ENCODE measurements around the gene ATP5PF.
"Not testable (repeated sequence)": the region's sequence is repeated elsewhere in the genome, so short reads cannot be mapped to it uniquely, and the experiment has no call there.

ATP5PF gene

DNA sequence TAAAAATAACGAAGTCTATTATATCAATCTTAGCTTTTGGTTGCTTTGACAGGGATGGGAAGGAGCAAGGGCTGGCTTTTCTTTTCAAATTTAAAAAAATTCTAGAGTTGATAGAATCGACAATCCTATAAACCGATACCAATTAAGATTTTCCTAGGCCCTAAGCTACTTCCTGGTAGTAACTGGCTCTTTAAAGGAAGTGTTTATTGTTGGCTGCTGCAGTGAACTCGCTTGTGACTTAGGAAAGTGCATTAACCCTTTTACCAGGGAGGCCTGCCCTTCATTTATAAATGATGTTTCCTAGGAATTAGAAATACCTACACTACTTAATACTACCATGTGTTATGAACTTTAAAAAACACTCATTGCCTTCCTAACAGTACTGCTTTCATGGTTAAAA is 33.2 kb downstream of the ATP5PF start:
- no peak overlapping the region for H3K4me3 ChIP-seq (ENCODE audit: low read depth, low read length)
- DNase-seq, result no peak
- no peaks in the 10 kb centered on the region for H3K36me3 ChIP-seq (replicated peaks)
- TF ChIP-seq, protein P1, sequence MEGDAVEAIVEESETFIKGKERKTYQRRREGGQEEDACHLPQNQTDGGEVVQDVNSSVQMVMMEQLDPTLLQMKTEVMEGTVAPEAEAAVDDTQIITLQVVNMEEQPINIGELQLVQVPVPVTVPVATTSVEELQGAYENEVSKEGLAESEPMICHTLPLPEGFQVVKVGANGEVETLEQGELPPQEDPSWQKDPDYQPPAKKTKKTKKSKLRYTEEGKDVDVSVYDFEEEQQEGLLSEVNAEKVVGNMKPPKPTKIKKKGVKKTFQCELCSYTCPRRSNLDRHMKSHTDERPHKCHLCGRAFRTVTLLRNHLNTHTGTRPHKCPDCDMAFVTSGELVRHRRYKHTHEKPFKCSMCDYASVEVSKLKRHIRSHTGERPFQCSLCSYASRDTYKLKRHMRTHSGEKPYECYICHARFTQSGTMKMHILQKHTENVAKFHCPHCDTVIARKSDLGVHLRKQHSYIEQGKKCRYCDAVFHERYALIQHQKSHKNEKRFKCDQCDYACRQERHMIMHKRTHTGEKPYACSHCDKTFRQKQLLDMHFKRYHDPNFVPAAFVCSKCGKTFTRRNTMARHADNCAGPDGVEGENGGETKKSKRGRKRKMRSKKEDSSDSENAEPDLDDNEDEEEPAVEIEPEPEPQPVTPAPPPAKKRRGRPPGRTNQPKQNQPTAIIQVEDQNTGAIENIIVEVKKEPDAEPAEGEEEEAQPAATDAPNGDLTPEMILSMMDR (IDR thresholded peaks at IDR 0.05; ENCODE audit: low read depth, low read length, missing control alignments), result no peak
- H3K27ac ChIP-seq, result no peak overlapping the region
- H3K27me3 ChIP-seq (replicated peaks), result no peaks in the 10 kb centered on the region
- in situ Hi-C loops (cut with HindIII; ENCODE audit: low pct_ligation_motif_present, low sequenced_read_pairs), result no loop called here

DNA sequence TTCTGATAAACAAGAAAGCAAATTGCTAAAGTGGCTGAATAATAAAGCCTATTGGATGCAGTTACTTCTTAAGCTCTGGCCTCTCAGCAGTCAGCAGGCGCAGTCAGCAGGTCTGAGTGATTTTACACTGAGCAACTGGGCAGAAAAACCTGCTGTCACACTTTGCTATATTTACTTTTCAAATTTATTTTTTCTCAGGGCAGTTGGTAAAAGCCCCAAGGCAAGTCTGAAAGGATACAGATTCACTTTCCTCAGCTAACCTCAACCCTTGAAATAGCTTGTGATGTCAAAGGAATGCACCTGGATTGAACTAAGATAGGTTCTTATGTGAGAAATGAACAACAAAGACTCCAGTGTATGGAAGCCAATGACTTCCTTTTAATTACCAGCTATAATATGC is 34.0 kb downstream of the ATP5PF start:
- Histone ChIP-seq H3K36me3 (replicated peaks) (no peaks in the 10 kb centered on the region), H3K27ac (no peak overlapping the region), H3K27me3 (replicated peaks) (no peaks in the 10 kb centered on the region), H3K4me3 (ENCODE audit: low read depth, low read length) (no peak overlapping the region)
- in situ Hi-C loops (cut with HindIII; ENCODE audit: low pct_ligation_motif_present, low sequenced_read_pairs), result no loop called here
- TF ChIP-seq, protein P1 (IDR thresholded peaks at IDR 0.05; ENCODE audit: low read depth, low read length, missing control alignments), result no peak
- no peak for DNase-seq

DNA sequence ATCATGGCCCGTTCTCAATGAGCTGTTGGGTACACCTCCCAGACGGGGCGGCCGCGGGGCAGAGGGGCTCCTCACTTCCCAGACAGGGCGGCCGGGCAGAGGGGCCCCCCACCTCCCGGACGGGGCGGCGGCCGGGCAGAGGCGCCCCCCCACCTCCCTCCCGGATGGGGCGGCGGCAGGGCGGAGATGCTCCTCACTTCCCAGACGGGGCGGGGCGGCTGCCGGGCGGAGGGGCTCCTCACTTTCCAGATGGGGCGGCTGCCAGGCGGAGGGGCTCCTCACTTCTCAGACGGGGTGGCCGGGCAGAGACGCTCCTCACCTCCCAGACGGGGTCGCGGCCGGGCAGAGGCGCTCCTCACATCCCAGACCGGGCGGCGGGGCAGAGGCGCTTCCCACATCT is 39.2 kb downstream of the ATP5PF start:
- H3K27ac ChIP-seq; DNase-seq; H3K27me3 ChIP-seq (replicated peaks); H3K4me3 ChIP-seq (ENCODE audit: low read depth, low read length); H3K36me3 ChIP-seq (replicated peaks); in situ Hi-C loops (cut with HindIII; ENCODE audit: low pct_ligation_motif_present, low sequenced_read_pairs): not testable (repeated sequence)

DNA sequence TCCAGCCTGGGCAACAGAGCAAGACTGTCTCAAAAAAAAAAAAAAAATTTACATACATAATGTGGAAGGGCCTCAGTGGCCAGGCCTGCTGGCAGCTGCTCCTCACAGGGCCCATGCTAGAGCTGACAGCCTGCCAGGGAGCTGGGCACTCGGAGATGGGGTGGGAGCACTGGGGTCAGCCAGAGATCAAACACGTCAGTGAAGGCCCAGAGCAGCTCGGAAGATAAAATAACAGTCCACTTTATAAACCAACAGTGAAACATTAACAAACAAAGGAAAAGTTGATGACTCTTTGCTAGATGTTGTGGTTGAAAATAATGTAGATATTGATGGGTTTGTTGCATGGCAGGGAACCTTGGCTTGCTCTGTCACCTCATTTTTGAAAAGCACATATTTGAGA is 42.7 kb downstream of the ATP5PF start:
- in situ Hi-C loops (cut with HindIII; ENCODE audit: low pct_ligation_motif_present, low sequenced_read_pairs), result no loop called here
- no peak overlapping the region for H3K27ac ChIP-seq
- no peaks in the 10 kb centered on the region for H3K36me3 ChIP-seq (replicated peaks)
- no peak for DNase-seq
- H3K27me3 ChIP-seq (replicated peaks), result no peaks in the 10 kb centered on the region
- H3K4me3 ChIP-seq (ENCODE audit: low read depth, low read length), result no peak overlapping the region
- TF ChIP-seq, protein P1 (IDR thresholded peaks at IDR 0.05; ENCODE audit: low read depth, low read length, missing control alignments), result no peak

DNA sequence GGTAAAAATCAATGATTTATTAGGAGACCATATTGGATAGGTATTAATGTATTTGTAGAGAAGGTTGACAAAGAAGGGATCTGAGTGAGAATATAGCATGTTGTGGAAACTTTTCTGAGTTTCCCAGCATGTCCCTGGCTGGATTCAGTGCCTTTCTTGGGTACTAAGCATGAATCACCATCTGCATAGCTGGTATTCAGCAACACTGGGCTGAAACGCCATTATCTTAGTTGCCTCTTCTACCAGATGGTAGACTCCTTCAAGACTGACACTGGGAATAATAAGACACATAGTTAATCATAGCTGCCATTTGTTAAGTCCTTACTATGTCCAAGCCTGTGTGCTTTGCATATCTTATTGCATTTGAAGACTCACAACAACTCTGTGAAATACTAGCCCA is 45.5 kb downstream of the ATP5PF start:
- peak; percentile 4 for DNase-seq
- Histone ChIP-seq H3K27me3 (replicated peaks) (no peaks in the 10 kb centered on the region), H3K36me3 (replicated peaks) (no peaks in the 10 kb centered on the region), H3K4me3 (ENCODE audit: low read depth, low read length) (no peak overlapping the region), H3K27ac (no peak overlapping the region)
- TF ChIP-seq, protein P1 (IDR thresholded peaks at IDR 0.05; ENCODE audit: low read depth, low read length, missing control alignments), result no peak
- in situ Hi-C loops (cut with HindIII; ENCODE audit: low pct_ligation_motif_present, low sequenced_read_pairs), result no loop called here

DNA sequence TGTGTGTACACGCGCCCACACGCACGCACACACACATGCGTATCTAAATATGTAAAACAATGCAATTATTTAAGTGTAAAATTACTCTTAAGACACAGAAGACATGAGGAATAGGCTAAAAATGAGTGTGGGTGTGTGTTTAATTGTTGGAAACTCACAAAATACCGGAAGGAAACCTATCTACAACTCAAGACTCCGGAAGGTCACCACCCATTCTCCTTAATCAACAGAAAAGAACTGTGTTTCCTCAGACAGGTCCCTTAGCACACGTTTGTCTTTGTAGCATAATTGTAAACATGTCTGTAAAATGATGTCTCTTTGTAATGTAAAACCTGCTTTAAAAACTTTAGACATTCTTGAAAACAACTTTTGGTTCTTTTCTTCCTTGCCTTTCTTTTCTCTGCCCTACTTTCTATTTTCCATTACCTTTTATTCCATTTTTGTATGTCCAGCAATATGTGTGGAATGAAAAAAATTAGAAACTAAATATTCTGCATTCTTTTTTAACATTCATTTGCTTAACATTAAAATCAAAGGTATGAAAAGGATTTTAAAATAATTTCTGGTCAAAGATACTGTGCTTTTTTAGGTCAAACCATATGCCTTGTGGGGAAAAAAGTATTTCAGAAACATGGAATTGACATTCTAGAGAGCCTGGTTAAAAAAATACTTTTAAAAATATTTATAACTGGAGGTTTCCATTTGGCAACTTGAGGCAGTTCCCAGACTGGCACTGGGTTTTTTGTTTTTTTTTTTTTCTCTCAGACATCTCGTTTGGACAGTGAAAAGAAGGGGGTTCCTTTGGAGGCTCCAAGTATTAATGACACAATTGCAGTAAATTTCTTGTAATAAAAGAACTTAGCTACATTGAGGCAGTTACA is 46.2 kb downstream of the ATP5PF start:
- in situ Hi-C loops (cut with HindIII; ENCODE audit: low pct_ligation_motif_present, low sequenced_read_pairs), result no loop called here
- DNase-seq, result no peak
- H3K27ac ChIP-seq, result no peak overlapping the region
- TF ChIP-seq, protein P1 (IDR thresholded peaks at IDR 0.05; ENCODE audit: low read depth, low read length, missing control alignments), result no peak
- H3K4me3 ChIP-seq (ENCODE audit: low read depth, low read length), result no peak overlapping the region
- no peaks in the 10 kb centered on the region for H3K27me3 ChIP-seq (replicated peaks)
- no peaks in the 10 kb centered on the region for H3K36me3 ChIP-seq (replicated peaks)

Measured in brain microvascular endothelial cell (primary cell).